A549 (cell line): ENCODE measurements around the gene PLD3. TPM values are rescaled to one million over a fixed set of nuclear protein-coding genes. Genes with fewer than 3 reads are reported as not detected.

ENCODE experiments used
- ATAC-seq, 2 experiments: fragments of 200-7000 bp in 1 of 2; fragments of >200 bp in 1 of 2; cut with Nextera tagmentation in 1 of 2; cut with Tn5 transposase in 1 of 2; 3 replicates each; pipeline versions ENCODE4 v1.8.0 to v1.9.1; 2018 to 2020; ENCODE audit warnings: mild to moderate bottlenecking in 1 of 2, moderate library complexity in 1 of 2
- CTCF ChIA-PET: fragments of 300-600 bp; sonication (Branson Sonifier 250); formaldehyde crosslinking; extraction: SDS; loops from one replicate; lab custom pipeline; 2021; ENCODE audit warnings: antibody characterized with exemption, inconsistent platforms; lab: Yijun Ruan, JAX
- POLR2A ChIA-PET: fragments of 350-600 bp; formaldehyde crosslinking; extraction: SDS; loops from one replicate; lab custom pipeline; 2021; ENCODE audit warnings: antibody characterized with exemption, inconsistent platforms; lab: Yijun Ruan, JAX
- DNase-seq, 2 experiments: peaks; one replicate each; pipeline versions ENCODE4 v3.0.0 to v3.0.0-alpha.2; 2011 to 2016; ENCODE audit warnings: low read depth in 1 of 2, low spot score in 1 of 2
- FAIRE-seq: peaks from 2 replicates; lab custom pipeline; 2011; peaks lifted over from hg19 to GRCh38; lab: Jason Lieb, UNC
- H3K27ac ChIP-seq, 2 experiments: fragments of >200 bp; sonication (Bioruptor Twin); formaldehyde crosslinking; 3 replicates each; pipeline ENCODE4 v1.5.1; 2016 to 2017
- H3K4me1 ChIP-seq: fragments of >200 bp; sonication (Bioruptor Twin); formaldehyde crosslinking; 3 replicates; pipeline ENCODE4 v1.6.1; 2016
- H3K4me2 ChIP-seq: fragments of >200 bp; sonication (Bioruptor Twin); formaldehyde crosslinking; 3 replicates; pipeline ENCODE4 v1.6.1; 2016
- H3K4me3 ChIP-seq: fragments of >200 bp; sonication (Bioruptor Twin); formaldehyde crosslinking; 3 replicates; pipeline ENCODE4 v1.5.1; 2016
- H3K9me3 ChIP-seq: fragments of >200 bp; sonication (Bioruptor Twin); formaldehyde crosslinking; 3 replicates; pipeline ENCODE4 v1.6.1; 2016
- BHLHE40 ChIP-seq: IDR thresholded peaks from 2 replicates; pipeline ENCODE4 v1.6.1; 2012; ENCODE audit warnings: low read depth, low read length, inconsistent platforms
- CEBPB ChIP-seq, 2 experiments: fragments of >200 bp in 1 of 2; sonication (Bioruptor Twin) in 1 of 2; formaldehyde crosslinking in 1 of 2; IDR thresholded peaks; 2 replicates each; pipeline ENCODE4 v1.6.1; 2012 to 2016
- CHD4 ChIP-seq: fragments of 200-600 bp; sonication (generic); IDR thresholded peaks from 2 replicates; pipeline ENCODE4 v1.6.1; 2016; ENCODE audit warnings: antibody characterized with exemption, mild to moderate bottlenecking, borderline replicate concordance
- EHMT2 ChIP-seq: fragments of 200-600 bp; sonication (generic); IDR thresholded peaks from 2 replicates; pipeline ENCODE4 v1.6.1; 2016; ENCODE audit warnings: antibody characterized with exemption, low read depth, mild to moderate bottlenecking, moderate library complexity
- EP300 ChIP-seq, 2 experiments: fragments of >200 bp; sonication (Bioruptor Twin); formaldehyde crosslinking; IDR thresholded peaks; 2 replicates in 1 of 2; 3 replicates in 1 of 2; pipeline ENCODE4 v1.6.1; 2016 to 2017
- ESRRA ChIP-seq: fragments of 150-350 bp; IDR thresholded peaks from 2 replicates; pipeline ENCODE4 v1.6.1; 2014; ENCODE audit warnings: mild to moderate bottlenecking, low read length, borderline replicate concordance
- FOXS1 ChIP-seq: fragments of 250-450 bp; sonication (Bioruptor Pico); IDR thresholded peaks from 2 replicates; pipeline ENCODE4 v1.5.0; 2020; ENCODE audit warnings: mild to moderate bottlenecking, moderate library complexity
- HDAC2 ChIP-seq: fragments of 200-600 bp; sonication (generic); IDR thresholded peaks from 2 replicates; pipeline ENCODE4 v1.6.1; 2016
- HEYL ChIP-seq: fragments of 250-450 bp; sonication (Bioruptor Pico); IDR thresholded peaks from 2 replicates; pipeline ENCODE4 v1.8.0; 2021; ENCODE audit warnings: mild to moderate bottlenecking, moderate library complexity
- HOXA7 ChIP-seq: fragments of 250-450 bp; sonication (Bioruptor Pico); IDR thresholded peaks from 2 replicates; pipeline ENCODE4 v1.5.0; 2020; ENCODE audit warnings: mild to moderate bottlenecking, moderate library complexity
- HOXB13 ChIP-seq: fragments of 250-450 bp; sonication (Bioruptor Pico); IDR thresholded peaks from 2 replicates; pipeline ENCODE4 v1.5.0; 2020; ENCODE audit warnings: low read depth, mild to moderate bottlenecking, moderate library complexity
- HOXB5 ChIP-seq: fragments of 250-450 bp; sonication (Bioruptor Pico); IDR thresholded peaks from 2 replicates; pipeline ENCODE4 v1.5.0; 2020; ENCODE audit warnings: mild to moderate bottlenecking, moderate library complexity
- NFE2L2 ChIP-seq: fragments of 150-350 bp; conservative IDR thresholded peaks from 2 replicates; pipeline ENCODE4 v1.6.1; 2014; ENCODE audit warnings: low read length
- NPAS2 ChIP-seq: fragments of 250-450 bp; sonication (Bioruptor Pico); IDR thresholded peaks from 2 replicates; pipeline ENCODE4 v1.8.0; 2022; ENCODE audit warnings: mild to moderate bottlenecking, moderate library complexity, borderline replicate concordance
- PHF8 ChIP-seq: fragments of 200-600 bp; sonication (generic); IDR thresholded peaks from 2 replicates; pipeline ENCODE4 v1.6.1; 2016; ENCODE audit warnings: low read depth, mild to moderate bottlenecking, antibody characterized with exemption, moderate library complexity, borderline replicate concordance
- POLR2AphosphoS2 ChIP-seq: conservative IDR thresholded peaks from 2 replicates; pipeline ENCODE4 v1.6.1; 2012; ENCODE audit warnings: low read length, improper control_type of control experiment, inconsistent platforms
- RARB ChIP-seq: fragments of 250-450 bp; sonication (Bioruptor Pico); IDR thresholded peaks from 2 replicates; pipeline ENCODE4 v1.8.0; 2021; ENCODE audit warnings: mild to moderate bottlenecking, moderate library complexity
- RFX5 ChIP-seq: fragments of 450-650 bp; IDR thresholded peaks from 2 replicates; pipeline ENCODE4 v1.7.1; 2014; ENCODE audit warnings: antibody characterized with exemption, mild to moderate bottlenecking, moderate library complexity
- SMC3 ChIP-seq: fragments of >200 bp; sonication (Bioruptor Twin); formaldehyde crosslinking; IDR thresholded peaks from 3 replicates; pipeline ENCODE4 v1.6.1; 2018; ENCODE audit warnings: inconsistent platforms
- SREBF2 ChIP-seq: fragments of 450-650 bp; IDR thresholded peaks from 2 replicates; pipeline ENCODE4 v1.6.1; 2014; ENCODE audit warnings: mild to moderate bottlenecking, moderate library complexity
- TFCP2L1 ChIP-seq: fragments of 250-450 bp; sonication (Bioruptor Pico); IDR thresholded peaks from 2 replicates; pipeline ENCODE4 v1.5.0; 2021; ENCODE audit warnings: mild to moderate bottlenecking
- TP53 ChIP-seq: fragments of 250-450 bp; sonication (Bioruptor Pico); IDR thresholded peaks from 2 replicates; pipeline ENCODE4 v1.5.0; 2021; ENCODE audit warnings: mild to moderate bottlenecking, moderate library complexity
- ZFP36 ChIP-seq: fragments of 450-650 bp; IDR thresholded peaks from 2 replicates; pipeline ENCODE4 v1.6.1; 2014; ENCODE audit warnings: borderline replicate concordance; ENCODE audit not compliant: partially characterized antibody
- WGBS: methylation state at CpG from one replicate; pipeline ENCODE4 v1.1.6; 2017; ENCODE audit errors: missing lambda C conversion rate; 5-methylcytosine and 5-hydroxymethylcytosine counted together
- polyA plus RNA-seq, 4 experiments: library from polyadenylated mRNA; depleted of rRNA in 3 of 4; stranded (reverse); fragments of >200 nt; fragmentation: RNase III in 1 of 4; extraction: RNeasy Plus Mini Kit Qiagen cat#74134 plus additional on column Dnase treatment in 1 of 4; gene quantifications; 2 replicates in 3 of 4; 3 replicates in 1 of 4; pipeline ENCODE4 v1.2.3, GENCODE V29; 2011 to 2017
- TF ChIP-seq, protein P1 (sequence below): fragments of 200-600 bp; sonication (generic); IDR thresholded peaks from 2 replicates; pipeline ENCODE4 v1.6.1; 2016; ENCODE audit warnings: antibody characterized with exemption, mild to moderate bottlenecking, moderate library complexity
- TF ChIP-seq, protein P2 (sequence below): IDR thresholded peaks from 2 replicates; pipeline ENCODE4 v1.6.1; 2012
- TF ChIP-seq, protein P3 (sequence below): fragments of 250-450 bp; sonication (Bioruptor Pico); IDR thresholded peaks from 2 replicates; pipeline ENCODE4 v1.5.0; 2021; ENCODE audit warnings: mild to moderate bottlenecking, moderate library complexity, borderline replicate concordance
- TF ChIP-seq, protein P4 (sequence below): fragments of 250-450 bp; sonication (Bioruptor Pico); IDR thresholded peaks from 2 replicates; pipeline ENCODE4 v1.5.0; 2020; ENCODE audit warnings: low read depth, mild to moderate bottlenecking, moderate library complexity

Gene PLD3
- polyA plus RNA-seq, 2 of the 4 experiments (the other 2 are of a cell fraction), result 265 to 290 TPM

DNA sequence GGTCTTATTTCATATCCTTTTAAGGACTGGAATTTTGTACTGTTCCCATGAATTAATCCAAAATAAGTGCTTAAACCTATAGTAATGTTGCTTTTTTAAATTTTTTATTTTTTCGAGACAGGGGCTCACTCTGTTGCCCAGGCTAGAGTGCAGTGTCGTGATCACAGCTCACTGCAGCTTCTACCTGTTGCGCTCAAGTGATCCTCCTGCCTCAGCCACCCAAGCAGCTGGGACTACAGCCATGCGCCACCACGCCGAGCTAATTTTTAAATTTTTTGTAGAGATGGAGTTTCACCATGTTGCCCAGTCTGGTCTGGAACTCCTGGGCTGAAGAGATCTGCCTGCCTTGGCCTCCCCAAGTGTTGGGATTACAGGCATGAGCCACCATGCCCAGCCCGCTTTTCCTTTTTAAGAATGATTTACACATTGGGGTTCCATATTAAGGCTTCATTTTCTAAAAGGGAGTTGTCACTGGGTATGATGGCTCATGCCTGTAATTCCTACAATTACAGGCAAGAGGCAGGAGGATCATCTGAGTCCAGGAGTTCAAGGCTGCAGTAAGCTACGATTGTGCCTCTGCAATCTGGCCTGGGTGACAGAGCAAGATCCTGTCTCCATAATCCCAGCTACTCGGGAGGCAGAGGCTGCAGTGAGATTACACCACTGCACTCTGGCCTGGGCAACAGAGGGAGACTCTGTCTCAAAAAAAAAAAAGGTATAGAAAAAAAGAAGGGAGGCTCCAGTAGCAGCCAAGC lies 35.1 kb upstream of the PLD3 start:
- no peak for DNase-seq
- TF ChIP-seq ZFP36 (no peak), RFX5 (no peak), HOXB5 (no peak), TP53 (CRISPR knock-in tag) (no peak), SMC3 (no peak), NPAS2 (CRISPR knock-in tag) (no peak), CHD4 (no peak), BHLHE40 (no peak), SREBF2 (no peak), HOXA7 (CRISPR knock-in tag) (no peak), HOXB13 (no peak), POLR2AphosphoS2 (no peak), TFCP2L1 (CRISPR knock-in tag) (no peak), PHF8 (no peak), ESRRA (no peak), EHMT2 (no peak)
- TF ChIP-seq, protein P1, sequence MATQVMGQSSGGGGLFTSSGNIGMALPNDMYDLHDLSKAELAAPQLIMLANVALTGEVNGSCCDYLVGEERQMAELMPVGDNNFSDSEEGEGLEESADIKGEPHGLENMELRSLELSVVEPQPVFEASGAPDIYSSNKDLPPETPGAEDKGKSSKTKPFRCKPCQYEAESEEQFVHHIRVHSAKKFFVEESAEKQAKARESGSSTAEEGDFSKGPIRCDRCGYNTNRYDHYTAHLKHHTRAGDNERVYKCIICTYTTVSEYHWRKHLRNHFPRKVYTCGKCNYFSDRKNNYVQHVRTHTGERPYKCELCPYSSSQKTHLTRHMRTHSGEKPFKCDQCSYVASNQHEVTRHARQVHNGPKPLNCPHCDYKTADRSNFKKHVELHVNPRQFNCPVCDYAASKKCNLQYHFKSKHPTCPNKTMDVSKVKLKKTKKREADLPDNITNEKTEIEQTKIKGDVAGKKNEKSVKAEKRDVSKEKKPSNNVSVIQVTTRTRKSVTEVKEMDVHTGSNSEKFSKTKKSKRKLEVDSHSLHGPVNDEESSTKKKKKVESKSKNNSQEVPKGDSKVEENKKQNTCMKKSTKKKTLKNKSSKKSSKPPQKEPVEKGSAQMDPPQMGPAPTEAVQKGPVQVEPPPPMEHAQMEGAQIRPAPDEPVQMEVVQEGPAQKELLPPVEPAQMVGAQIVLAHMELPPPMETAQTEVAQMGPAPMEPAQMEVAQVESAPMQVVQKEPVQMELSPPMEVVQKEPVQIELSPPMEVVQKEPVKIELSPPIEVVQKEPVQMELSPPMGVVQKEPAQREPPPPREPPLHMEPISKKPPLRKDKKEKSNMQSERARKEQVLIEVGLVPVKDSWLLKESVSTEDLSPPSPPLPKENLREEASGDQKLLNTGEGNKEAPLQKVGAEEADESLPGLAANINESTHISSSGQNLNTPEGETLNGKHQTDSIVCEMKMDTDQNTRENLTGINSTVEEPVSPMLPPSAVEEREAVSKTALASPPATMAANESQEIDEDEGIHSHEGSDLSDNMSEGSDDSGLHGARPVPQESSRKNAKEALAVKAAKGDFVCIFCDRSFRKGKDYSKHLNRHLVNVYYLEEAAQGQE, result no peak
- TF ChIP-seq, all 56 proteins: peak for 0
- no peak for ATAC-seq
- ChIA-PET CTCF (interaction anchor here (0.7 to 12.0 kb wide), 8 partner anchors 7 to 321 kb away, joined by 3 to 142 read pairs (median 3); no protein-coding TSS in a partner anchor), POLR2A (interaction anchor here (0.7 kb wide), 1 partner anchor 107 kb away, joined by 3 read pairs; no protein-coding TSS in a partner anchor)
- WGBS, result 92% methylated on average over 9 of the region's 9 CpGs
- H3K27ac ChIP-seq, result no peak overlapping the region
- no peaks in the 10 kb centered on the region for H3K9me3 ChIP-seq
- H3K4me3 ChIP-seq, result no peak overlapping the region
- H3K4me2 ChIP-seq, result no peak overlapping the region
- no peaks in the 10 kb centered on the region for H3K4me1 ChIP-seq
- peak; percentile 13 for FAIRE-seq

DNA sequence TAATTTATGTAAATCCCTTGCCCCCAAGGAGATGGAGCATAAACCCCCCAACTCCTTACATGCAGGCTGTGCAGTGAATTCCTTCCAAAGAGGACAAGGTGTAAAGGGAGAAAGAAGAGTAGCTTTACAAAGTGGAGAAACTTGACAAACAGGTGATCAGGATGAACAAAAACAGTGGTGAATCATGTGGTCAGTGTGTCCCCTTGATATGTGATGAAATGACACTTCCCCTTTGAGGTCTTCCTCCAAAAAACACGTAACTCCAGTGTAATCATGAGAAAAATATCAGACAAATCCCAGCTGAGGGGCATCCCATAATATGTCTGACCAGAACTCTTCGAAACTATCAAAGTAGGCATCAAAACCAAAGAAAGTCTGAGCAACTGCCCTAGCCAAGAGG lies 33.8 kb upstream of the PLD3 start:
- no peaks in the 10 kb centered on the region for H3K4me1 ChIP-seq
- ChIA-PET POLR2A (no interaction called here), CTCF (interaction anchor here (0.7 to 12.0 kb wide), 4 partner anchors 8 to 121 kb away, joined by 3 to 142 read pairs (median 3); no protein-coding TSS in a partner anchor)
- ATAC-seq, result no peak
- no peak overlapping the region for H3K4me2 ChIP-seq
- peak; percentile 96 for FAIRE-seq
- no peaks in the 10 kb centered on the region for H3K9me3 ChIP-seq
- H3K27ac ChIP-seq, result no peak overlapping the region
- TF ChIP-seq, protein P2, sequence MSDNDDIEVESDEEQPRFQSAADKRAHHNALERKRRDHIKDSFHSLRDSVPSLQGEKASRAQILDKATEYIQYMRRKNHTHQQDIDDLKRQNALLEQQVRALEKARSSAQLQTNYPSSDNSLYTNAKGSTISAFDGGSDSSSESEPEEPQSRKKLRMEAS, result no peak
- TF ChIP-seq HDAC2 (no peak), CEBPB (IDR thresholded peaks at IDR 0.05) (no peak), FOXS1 (CRISPR knock-in tag) (no peak), EP300 (IDR thresholded peaks at IDR 0.05) (no peak), CHD4 (no peak), RARB (CRISPR knock-in tag) (no peak), NFE2L2 (no peak), HEYL (no peak), HOXB13 (no peak), SMC3 (no peak), HOXA7 (CRISPR knock-in tag) (no peak), EHMT2 (no peak)
- TF ChIP-seq, protein P3, sequence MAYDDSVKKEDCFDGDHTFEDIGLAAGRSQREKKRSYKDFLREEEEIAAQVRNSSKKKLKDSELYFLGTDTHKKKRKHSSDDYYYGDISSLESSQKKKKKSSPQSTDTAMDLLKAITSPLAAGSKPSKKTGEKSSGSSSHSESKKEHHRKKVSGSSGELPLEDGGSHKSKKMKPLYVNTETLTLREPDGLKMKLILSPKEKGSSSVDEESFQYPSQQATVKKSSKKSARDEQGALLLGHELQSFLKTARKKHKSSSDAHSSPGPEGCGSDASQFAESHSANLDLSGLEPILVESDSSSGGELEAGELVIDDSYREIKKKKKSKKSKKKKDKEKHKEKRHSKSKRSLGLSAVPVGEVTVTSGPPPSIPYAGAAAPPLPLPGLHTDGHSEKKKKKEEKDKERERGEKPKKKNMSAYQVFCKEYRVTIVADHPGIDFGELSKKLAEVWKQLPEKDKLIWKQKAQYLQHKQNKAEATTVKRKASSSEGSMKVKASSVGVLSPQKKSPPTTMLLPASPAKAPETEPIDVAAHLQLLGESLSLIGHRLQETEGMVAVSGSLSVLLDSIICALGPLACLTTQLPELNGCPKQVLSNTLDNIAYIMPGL (CRISPR knock-in tag), result no peak
- TF ChIP-seq, protein P4, sequence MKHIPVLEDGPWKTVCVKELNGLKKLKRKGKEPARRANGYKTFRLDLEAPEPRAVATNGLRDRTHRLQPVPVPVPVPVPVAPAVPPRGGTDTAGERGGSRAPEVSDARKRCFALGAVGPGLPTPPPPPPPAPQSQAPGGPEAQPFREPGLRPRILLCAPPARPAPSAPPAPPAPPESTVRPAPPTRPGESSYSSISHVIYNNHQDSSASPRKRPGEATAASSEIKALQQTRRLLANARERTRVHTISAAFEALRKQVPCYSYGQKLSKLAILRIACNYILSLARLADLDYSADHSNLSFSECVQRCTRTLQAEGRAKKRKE (CRISPR knock-in tag), result no peak
- WGBS, result 86% methylated on average over 2 of the region's 2 CpGs
- H3K4me3 ChIP-seq, result no peak overlapping the region
- DNase-seq, result no peak
